Loucy (cell line): ENCODE results near the gene HIGD2B.
A peak's percentile ranks its signal among the peaks of the same experiment; 100 is the strongest.

Experiments used
- H2AFZ ChIP-seq: fragments of 200-600 bp; sonication (generic); 2 replicates; pipeline ENCODE4 v1.6.0; 2016; ENCODE audit warnings: antibody characterized with exemption, mild to moderate bottlenecking, low read length, moderate library complexity
- H3F3A ChIP-seq: fragments of 200-600 bp; 2 replicates; pipeline ENCODE4 v1.6.0; 2016; ENCODE audit warnings: antibody characterized with exemption, low read depth, mild to moderate bottlenecking
- H3K27me3 ChIP-seq: fragments of 200-600 bp; sonication (generic); 2 replicates; pipeline ENCODE4 v1.6.1; 2014; ENCODE audit warnings: low read length, mild to moderate bottlenecking; ENCODE audit not compliant: insufficient read depth, poor library complexity, severe bottlenecking
- H3K36me3 ChIP-seq: fragments of 200-600 bp; sonication (generic); 2 replicates; pipeline ENCODE4 v1.6.1; 2016; ENCODE audit warnings: low read length; ENCODE audit not compliant: insufficient read depth
- H3K4me1 ChIP-seq: fragments of 200-600 bp; sonication (generic); 2 replicates; pipeline ENCODE4 v1.5.1; 2014; ENCODE audit warnings: low read length, mild to moderate bottlenecking; ENCODE audit not compliant: insufficient read depth, poor library complexity, severe bottlenecking
- H3K4me2 ChIP-seq: fragments of 200-600 bp; sonication (generic); 2 replicates; pipeline ENCODE4 v1.6.0; 2014; ENCODE audit warnings: antibody characterized with exemption, low read length, low read depth, mild to moderate bottlenecking; ENCODE audit not compliant: poor library complexity, severe bottlenecking
- H3K4me3 ChIP-seq: fragments of 200-600 bp; sonication (generic); 2 replicates; pipeline ENCODE4 v1.5.1; 2014; ENCODE audit warnings: low read length, mild to moderate bottlenecking, mixed read lengths; ENCODE audit not compliant: poor library complexity, severe bottlenecking
- H3K79me2 ChIP-seq: fragments of 200-600 bp; sonication (generic); 2 replicates; pipeline ENCODE4 v1.6.1; 2014; ENCODE audit warnings: low read length; ENCODE audit not compliant: insufficient read depth
- H3K9ac ChIP-seq: fragments of 200-600 bp; sonication (generic); 2 replicates; pipeline ENCODE4 v1.6.0; 2014; ENCODE audit warnings: mild to moderate bottlenecking, low read depth, low read length, moderate library complexity; ENCODE audit not compliant: poor library complexity, severe bottlenecking
- H3K9me2 ChIP-seq: fragments of 200-600 bp; sonication (generic); replicated peaks from 2 replicates; pipeline ENCODE4 v1.6.1; 2016; ENCODE audit warnings: low read depth, low read length, mixed read lengths
- H3K9me3 ChIP-seq: fragments of 200-600 bp; sonication (generic); 2 replicates; pipeline ENCODE4 v1.6.1; 2014; ENCODE audit warnings: mild to moderate bottlenecking, antibody characterized with exemption, low read length, low read depth; ENCODE audit not compliant: insufficient read depth
- H4K20me1 ChIP-seq: fragments of 200-600 bp; sonication (generic); 2 replicates; pipeline ENCODE4 v1.6.0; 2014; ENCODE audit warnings: antibody characterized with exemption, low read length, mild to moderate bottlenecking; ENCODE audit not compliant: insufficient read depth, poor library complexity, severe bottlenecking
- EZH2phosphoT487 ChIP-seq: fragments of 200-600 bp; IDR thresholded peaks from 2 replicates; pipeline ENCODE4 v1.6.1; 2018; ENCODE audit warnings: antibody characterized with exemption, mild to moderate bottlenecking, moderate library complexity, borderline replicate concordance
- TF ChIP-seq, protein P1 (sequence below): fragments of 200-600 bp; sonication (generic); conservative IDR thresholded peaks from 2 replicates; pipeline ENCODE4 v1.5.1; 2014; ENCODE audit warnings: mild to moderate bottlenecking, antibody characterized with exemption, low read length

The HIGD2B gene

DNA sequence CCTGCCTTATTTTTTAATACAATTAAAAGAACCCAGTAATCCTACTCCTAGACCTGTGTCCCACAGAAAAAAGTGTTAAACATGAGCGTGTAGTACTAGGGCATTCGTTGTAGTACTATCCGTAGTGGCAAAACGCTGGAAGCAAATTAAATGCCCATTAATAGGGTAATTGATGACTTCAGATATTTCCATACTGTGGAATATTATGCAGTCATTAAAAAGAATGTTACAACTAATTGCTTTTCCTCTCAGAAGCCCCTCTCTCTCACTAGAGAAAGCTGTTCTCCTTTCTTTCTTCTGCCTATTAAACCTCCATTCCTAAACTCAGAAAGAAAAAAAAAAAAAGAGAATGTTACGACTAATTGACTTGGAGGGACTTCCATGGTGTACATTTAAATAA is 2.7 kb upstream of the HIGD2B start:
- no peaks in the 10 kb centered on the region for H4K20me1 ChIP-seq

DNA sequence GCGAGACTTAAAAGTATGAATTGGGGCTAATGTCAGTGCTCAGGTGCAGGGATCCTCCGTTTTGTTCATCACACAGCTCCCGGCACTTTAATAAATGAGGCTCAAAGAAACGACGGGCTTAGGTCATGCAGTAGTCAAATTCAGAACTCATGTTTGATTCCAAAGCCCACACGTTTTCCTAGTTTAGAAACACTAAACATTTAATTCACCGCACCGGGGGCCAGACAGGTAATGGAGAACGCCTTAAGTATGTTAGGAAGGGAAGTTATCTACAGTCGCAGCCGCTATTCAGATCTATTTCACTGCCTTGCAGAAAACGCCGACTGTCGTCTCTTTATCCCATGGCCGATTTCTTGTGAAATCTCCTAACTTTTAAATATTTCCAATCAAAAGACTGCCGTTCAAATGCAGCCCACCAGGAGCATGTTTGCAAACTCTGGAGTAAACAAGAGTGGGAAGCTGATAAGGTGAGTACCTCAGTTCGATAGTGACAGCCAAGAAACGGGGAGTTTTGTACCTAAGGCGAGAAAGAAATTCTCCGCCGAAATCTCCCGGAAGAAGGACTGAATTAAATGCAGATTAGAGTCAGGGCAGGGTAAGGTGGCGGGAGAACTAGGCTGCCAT is 569 bp downstream of the HIGD2B start:
- H3K9me3 ChIP-seq = no peaks in the 10 kb centered on the region
- H3K36me3 ChIP-seq = no peaks in the 10 kb centered on the region
- no peaks in the 10 kb centered on the region; the same call in 1 of the 2 replicates for H3F3A ChIP-seq
- no peaks in the 10 kb centered on the region for H4K20me1 ChIP-seq
- H3K4me3 ChIP-seq = peak overlapping the region; percentile 90
- peak overlapping the region; percentile 98 for H2AFZ ChIP-seq
- H3K9me2 ChIP-seq = no peaks in the 10 kb centered on the region
- no peak for TF ChIP-seq EZH2phosphoT487
- TF ChIP-seq, protein P1, sequence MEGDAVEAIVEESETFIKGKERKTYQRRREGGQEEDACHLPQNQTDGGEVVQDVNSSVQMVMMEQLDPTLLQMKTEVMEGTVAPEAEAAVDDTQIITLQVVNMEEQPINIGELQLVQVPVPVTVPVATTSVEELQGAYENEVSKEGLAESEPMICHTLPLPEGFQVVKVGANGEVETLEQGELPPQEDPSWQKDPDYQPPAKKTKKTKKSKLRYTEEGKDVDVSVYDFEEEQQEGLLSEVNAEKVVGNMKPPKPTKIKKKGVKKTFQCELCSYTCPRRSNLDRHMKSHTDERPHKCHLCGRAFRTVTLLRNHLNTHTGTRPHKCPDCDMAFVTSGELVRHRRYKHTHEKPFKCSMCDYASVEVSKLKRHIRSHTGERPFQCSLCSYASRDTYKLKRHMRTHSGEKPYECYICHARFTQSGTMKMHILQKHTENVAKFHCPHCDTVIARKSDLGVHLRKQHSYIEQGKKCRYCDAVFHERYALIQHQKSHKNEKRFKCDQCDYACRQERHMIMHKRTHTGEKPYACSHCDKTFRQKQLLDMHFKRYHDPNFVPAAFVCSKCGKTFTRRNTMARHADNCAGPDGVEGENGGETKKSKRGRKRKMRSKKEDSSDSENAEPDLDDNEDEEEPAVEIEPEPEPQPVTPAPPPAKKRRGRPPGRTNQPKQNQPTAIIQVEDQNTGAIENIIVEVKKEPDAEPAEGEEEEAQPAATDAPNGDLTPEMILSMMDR = no peak
- H3K4me1 ChIP-seq = peaks cover 14% of the 10 kb centered on the region
- H3K27me3 ChIP-seq = no peaks in the 10 kb centered on the region
- peak overlapping the region; percentile 77 for H3K4me2 ChIP-seq
- peak overlapping the region; percentile 77 for H3K9ac ChIP-seq
- no peaks in the 10 kb centered on the region for H3K79me2 ChIP-seq

More for the DNA sequence above, 2.7 kb upstream of the HIGD2B start:
- Histone ChIP-seq H3K9me2 (no peaks in the 10 kb centered on the region), H3K36me3 (no peaks in the 10 kb centered on the region), H2AFZ (no peak overlapping the region), H3K4me2 (no peak overlapping the region), H3F3A (no peaks in the 10 kb centered on the region; the same call in 1 of the 2 replicates), H3K9me3 (no peaks in the 10 kb centered on the region), H3K27me3 (no peaks in the 10 kb centered on the region), H3K79me2 (no peaks in the 10 kb centered on the region), H3K4me3 (no peak overlapping the region), H3K4me1 (peaks cover 14% of the 10 kb centered on the region), H3K9ac (no peak overlapping the region)
- TF ChIP-seq, protein P1 = no peak
- no peak for TF ChIP-seq EZH2phosphoT487

GRCh38 chr15:72682772-72683171 is 3.2 kb downstream of the HIGD2B start:
- H3K27me3 ChIP-seq = peaks cover 6% of the 10 kb centered on the region
- H3K9me3 ChIP-seq = no peaks in the 10 kb centered on the region
- H3K4me3 ChIP-seq = no peak overlapping the region
- H3K79me2 ChIP-seq = no peaks in the 10 kb centered on the region
- TF ChIP-seq, protein P1 = no peak
- TF ChIP-seq EZH2phosphoT487 = no peak
- no peaks in the 10 kb centered on the region for H3K9me2 ChIP-seq
- H3K4me2 ChIP-seq = no peak overlapping the region
- no peak overlapping the region for H3K9ac ChIP-seq
- H4K20me1 ChIP-seq = no peaks in the 10 kb centered on the region
- H3K4me1 ChIP-seq = peaks cover 14% of the 10 kb centered on the region
- H2AFZ ChIP-seq = no peak overlapping the region
- no peaks in the 10 kb centered on the region for H3K36me3 ChIP-seq
- no peaks in the 10 kb centered on the region for H3F3A ChIP-seq
